ENCODE data around the gene PACRG. TPM values are rescaled to one million over a fixed set of nuclear protein-coding genes. Genes with fewer than 3 reads are reported as not detected.

PACRG gene
- total RNA-seq, 1 donor: under 0.01 TPM

DNA sequence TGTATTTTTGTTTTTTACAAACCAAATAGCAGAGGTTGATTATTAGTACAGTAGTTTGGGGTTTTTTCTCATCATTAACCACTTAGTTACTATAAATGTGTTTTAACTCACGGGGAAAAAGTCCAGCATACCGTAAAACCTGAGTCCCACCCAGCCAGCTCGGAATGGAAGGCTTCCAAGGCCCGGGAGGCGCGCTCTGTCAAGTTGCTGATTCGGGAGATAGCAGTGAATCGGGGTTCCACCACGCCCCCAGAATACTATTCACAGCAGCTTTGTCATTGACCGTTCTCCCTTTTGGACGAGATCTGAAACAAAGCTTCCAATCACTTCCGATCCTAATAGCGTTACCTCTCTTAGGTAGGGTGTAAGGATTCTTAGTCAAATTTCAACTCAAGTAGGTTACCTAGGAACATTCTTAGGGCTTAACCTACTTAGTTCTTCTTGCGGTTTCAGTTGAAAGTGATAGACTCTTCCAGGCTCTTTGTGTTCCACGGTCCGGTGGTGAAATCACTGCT is 453.9 kb downstream of the PACRG start:
- TF ChIP-seq, protein P1, sequence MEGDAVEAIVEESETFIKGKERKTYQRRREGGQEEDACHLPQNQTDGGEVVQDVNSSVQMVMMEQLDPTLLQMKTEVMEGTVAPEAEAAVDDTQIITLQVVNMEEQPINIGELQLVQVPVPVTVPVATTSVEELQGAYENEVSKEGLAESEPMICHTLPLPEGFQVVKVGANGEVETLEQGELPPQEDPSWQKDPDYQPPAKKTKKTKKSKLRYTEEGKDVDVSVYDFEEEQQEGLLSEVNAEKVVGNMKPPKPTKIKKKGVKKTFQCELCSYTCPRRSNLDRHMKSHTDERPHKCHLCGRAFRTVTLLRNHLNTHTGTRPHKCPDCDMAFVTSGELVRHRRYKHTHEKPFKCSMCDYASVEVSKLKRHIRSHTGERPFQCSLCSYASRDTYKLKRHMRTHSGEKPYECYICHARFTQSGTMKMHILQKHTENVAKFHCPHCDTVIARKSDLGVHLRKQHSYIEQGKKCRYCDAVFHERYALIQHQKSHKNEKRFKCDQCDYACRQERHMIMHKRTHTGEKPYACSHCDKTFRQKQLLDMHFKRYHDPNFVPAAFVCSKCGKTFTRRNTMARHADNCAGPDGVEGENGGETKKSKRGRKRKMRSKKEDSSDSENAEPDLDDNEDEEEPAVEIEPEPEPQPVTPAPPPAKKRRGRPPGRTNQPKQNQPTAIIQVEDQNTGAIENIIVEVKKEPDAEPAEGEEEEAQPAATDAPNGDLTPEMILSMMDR (IDR thresholded peaks at IDR 0.05; ENCODE audit: insufficient read depth, low read depth, low read length): no peak
- H3K4me3 ChIP-seq (ENCODE audit: low read depth, low read length): no peak overlapping the region
- no peak for DNase-seq (ENCODE audit: low read depth)

DNA sequence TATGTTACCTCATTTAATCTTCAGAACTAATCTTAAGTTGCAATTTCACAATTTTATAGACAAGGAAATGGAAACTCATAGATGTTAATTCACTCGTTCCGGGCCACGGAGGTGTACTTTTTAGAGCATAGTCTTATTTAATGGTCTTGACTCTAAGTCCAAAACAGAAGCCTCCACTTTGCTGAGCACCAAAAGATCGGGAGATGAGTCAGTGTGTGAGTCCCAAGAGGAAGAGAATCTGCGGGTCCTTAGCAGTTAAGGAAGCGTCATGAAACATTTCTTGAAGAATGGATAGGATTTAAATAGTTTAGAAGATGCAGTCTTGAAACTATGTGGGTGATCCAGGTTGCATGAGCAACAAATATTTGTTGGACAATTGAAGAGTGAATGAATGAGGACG is 454.9 kb downstream of the PACRG start:
- H3K4me3 ChIP-seq (ENCODE audit: low read depth, low read length): no peak overlapping the region
- DNase-seq (ENCODE audit: low read depth): no peak
- TF ChIP-seq, protein P1 (IDR thresholded peaks at IDR 0.05; ENCODE audit: insufficient read depth, low read depth, low read length): no peak

DNA sequence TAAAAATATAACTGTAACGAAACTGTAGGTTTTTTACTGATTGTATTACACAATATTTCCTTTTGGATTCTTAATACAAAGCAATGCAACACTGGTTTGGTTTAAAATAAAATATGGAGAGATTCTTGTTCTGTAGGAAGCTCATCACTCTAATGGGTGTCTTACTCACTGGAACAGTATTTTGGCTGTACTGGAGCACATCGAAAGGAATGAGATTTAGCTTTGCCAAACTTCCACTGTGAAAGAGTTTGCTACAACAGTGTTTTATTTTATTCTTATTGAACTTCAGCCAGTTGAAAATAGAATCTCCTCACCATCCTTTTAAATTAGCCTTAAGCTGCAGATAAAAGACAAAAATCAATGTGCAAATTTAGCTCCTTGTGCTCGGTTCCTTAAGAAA is 456.0 kb downstream of the PACRG start:
- DNase-seq (ENCODE audit: low read depth): no peak
- H3K4me3 ChIP-seq (ENCODE audit: low read depth, low read length): no peak overlapping the region
- TF ChIP-seq, protein P1 (IDR thresholded peaks at IDR 0.05; ENCODE audit: insufficient read depth, low read depth, low read length): no peak

GRCh38 chr6:163185744-163186143 is 458.0 kb downstream of the PACRG start:
- TF ChIP-seq, protein P1 (IDR thresholded peaks at IDR 0.05; ENCODE audit: insufficient read depth, low read depth, low read length): no peak
- no peak overlapping the region for H3K4me3 ChIP-seq (ENCODE audit: low read depth, low read length)
- no peak for DNase-seq (ENCODE audit: low read depth)

- TF ChIP-seq, protein P1 (IDR thresholded peaks at IDR 0.05; ENCODE audit: insufficient read depth, low read depth, low read length): no peak
- no peak for DNase-seq (ENCODE audit: low read depth)
- H3K4me3 ChIP-seq (ENCODE audit: low read depth, low read length): no peak overlapping the region
These were observed 458.8 kb downstream of the PACRG start for GRCh38 chr6:163186527-163186926.

DNA sequence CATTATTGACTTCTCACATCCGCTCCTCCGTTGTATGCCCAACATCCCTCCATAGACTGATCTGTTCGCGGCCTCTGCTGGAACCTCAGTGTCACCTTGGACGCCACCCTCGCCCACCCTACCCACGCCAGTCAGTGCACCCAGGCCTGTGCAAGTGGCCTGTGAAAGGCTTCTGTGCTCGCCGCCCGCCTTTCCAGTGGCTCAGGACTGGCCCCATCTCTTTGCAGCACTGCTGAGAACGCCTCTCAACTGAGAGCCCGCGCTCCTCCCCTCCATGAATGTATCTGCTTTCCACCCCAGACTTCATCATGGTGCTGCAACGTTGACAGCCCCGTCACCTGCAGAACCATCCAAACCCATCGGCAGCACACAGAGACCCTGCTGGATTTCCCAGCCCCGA is 459.4 kb downstream of the PACRG start:
- TF ChIP-seq, protein P1 (IDR thresholded peaks at IDR 0.05; ENCODE audit: insufficient read depth, low read depth, low read length): no peak
- H3K4me3 ChIP-seq (ENCODE audit: low read depth, low read length): no peak overlapping the region
- DNase-seq (ENCODE audit: low read depth): no peak

DNA sequence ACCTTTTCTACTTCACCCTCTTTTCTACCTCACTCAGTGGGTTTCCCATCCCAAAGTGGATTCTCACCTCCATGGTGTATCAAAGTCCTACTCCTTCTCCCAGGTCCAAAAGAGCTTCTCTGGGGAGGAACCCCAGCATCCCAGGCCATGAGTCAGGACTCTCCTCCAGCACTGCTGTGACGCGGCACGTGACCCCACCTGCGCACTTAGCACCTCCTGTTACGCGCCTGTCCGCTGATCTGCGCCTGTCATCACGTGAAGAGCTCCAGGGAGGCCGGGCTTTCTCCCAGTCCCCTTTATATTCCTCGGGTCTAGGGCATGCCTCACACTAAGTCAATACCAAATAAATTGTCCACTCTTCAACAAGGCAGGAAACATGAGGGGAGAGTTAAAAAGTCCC is 459.8 kb downstream of the PACRG start:
- no peak overlapping the region for H3K4me3 ChIP-seq (ENCODE audit: low read depth, low read length)
- TF ChIP-seq, protein P1 (IDR thresholded peaks at IDR 0.05; ENCODE audit: insufficient read depth, low read depth, low read length): no peak
- no peak for DNase-seq (ENCODE audit: low read depth)

Measured in fibroblast of villous mesenchyme (primary cell).